ENCODE measurements around the gene WASHC3. TPM values are rescaled to one million over a fixed set of nuclear protein-coding genes. Genes with fewer than 3 reads are reported as not detected.

WASHC3 gene
- total RNA-seq, 5 donors from 2014 or later (not counting 1 experiment from before 2014, with no cell fraction given) = 37.5 to 46.7 (median 42.1) TPM

DNA sequence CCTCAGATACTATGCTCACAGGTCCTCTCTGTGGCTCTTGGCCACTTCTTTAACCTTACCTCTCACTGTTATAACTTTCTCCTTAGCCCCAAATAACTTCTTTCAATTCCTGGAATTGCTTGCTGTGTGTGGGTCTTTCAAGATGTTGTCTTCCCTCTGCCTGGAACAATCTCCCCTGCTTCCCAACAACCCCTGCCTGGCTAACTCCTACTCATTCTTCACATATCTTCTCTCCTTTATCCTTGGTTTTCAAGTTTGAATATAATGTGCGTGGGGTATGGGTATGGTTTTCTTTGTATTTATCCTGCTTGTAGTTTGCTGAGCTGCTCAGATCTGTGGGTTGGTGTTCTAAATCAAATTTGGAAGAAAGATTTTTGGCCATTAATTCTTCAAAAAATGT lies 2.7 kb upstream of the WASHC3 start:
- no peak overlapping the region for H3K4me3 ChIP-seq (ENCODE audit: control insufficient read depth in 1 of 2, extremely low read depth in 1 of 2, low read length in 1 of 2)
- Mint-ChIP-seq H3K27ac (no peak overlapping the region), H3K4me3 (no peak overlapping the region), H3K4me1 (peaks cover 7 to 25% (median 24%) of the 10 kb centered on the region in 3 donors), H3K9me3 (no peaks in the 10 kb centered on the region), H3K36me3 (peaks cover 4% of the 10 kb centered on the region), H3K27me3 (peaks cover 1 to 6% of the 10 kb centered on the region in 2 donors)
- ChIA-PET POLR2A (no interaction called here), CTCF (interaction anchor here in 1 of 2 donors (0.6 kb wide), 1 partner anchor 226 kb away, joined by 8 read pairs; no protein-coding TSS in a partner anchor)
- DNase-seq (no peak), ATAC-seq (replicated peaks in 1 of 4) (no peak)
- H3K9me3 ChIP-seq = no peaks in the 10 kb centered on the region
- peaks cover 4 to 14% of the 10 kb centered on the region in 2 experiments for H3K4me1 ChIP-seq (ENCODE audit: control insufficient read depth in 1 of 2, extremely low read depth in 1 of 2, insufficient read depth in 2 of 2, low read length in 2 of 2)
- no peak overlapping the region for H3K27ac ChIP-seq (ENCODE audit: low read length)
- WGBS (ENCODE audit: insufficient coverage) = no CpG with 5 or more reads among the region's 1 CpG
- H3K27me3 ChIP-seq (replicated peaks in 1 of 2; ENCODE audit: control insufficient read depth in 2 of 2, extremely low read depth in 1 of 2, insufficient read depth in 2 of 2, low read length in 1 of 2) = no peaks in the 10 kb centered on the region
- H3K36me3 ChIP-seq (ENCODE audit: control insufficient read depth in 2 of 2, extremely low read depth in 1 of 2, insufficient read depth in 1 of 2, low read length in 1 of 2) = no peaks in the 10 kb centered on the region

DNA sequence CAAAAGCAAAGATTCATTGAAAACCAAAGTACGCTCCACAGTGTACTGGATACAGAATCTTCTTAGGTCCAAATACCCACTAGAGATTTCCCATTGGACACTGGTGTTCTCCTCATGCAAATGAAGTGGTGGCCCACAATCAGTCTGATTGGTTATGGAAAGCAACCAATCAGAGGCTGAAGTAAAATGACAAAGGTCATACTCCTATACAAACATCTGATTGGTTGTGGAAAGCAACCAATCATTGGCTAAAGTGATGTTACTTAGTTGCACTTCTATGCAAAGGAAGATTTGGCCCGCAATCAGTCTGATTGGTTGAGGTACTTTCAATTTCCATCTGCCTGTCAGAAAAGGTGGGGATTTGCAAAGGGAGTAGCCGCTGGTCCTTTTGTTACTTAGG lies 1.3 kb upstream of the WASHC3 start:
- no peak overlapping the region for H3K4me3 ChIP-seq (ENCODE audit: control insufficient read depth in 1 of 2, extremely low read depth in 1 of 2, low read length in 1 of 2)
- no peak for ATAC-seq (replicated peaks in 1 of 4)
- no peaks in the 10 kb centered on the region for H3K9me3 ChIP-seq
- no peak overlapping the region for H3K27ac ChIP-seq (ENCODE audit: low read length)
- WGBS (ENCODE audit: insufficient coverage) = 100% methylated on average over 1 of the region's 3 CpGs
- ChIA-PET CTCF (no interaction called here), POLR2A (no interaction called here)
- no peak for DNase-seq
- peaks cover 4 to 14% of the 10 kb centered on the region in 2 experiments for H3K4me1 ChIP-seq (ENCODE audit: control insufficient read depth in 1 of 2, extremely low read depth in 1 of 2, insufficient read depth in 2 of 2, low read length in 2 of 2)
- H3K4me3 Mint-ChIP-seq = no peak overlapping the region
- peaks cover 1 to 6% of the 10 kb centered on the region in 2 donors for H3K27me3 Mint-ChIP-seq
- H3K4me1 Mint-ChIP-seq = peaks cover 18 to 37% (median 36%) of the 10 kb centered on the region in 3 donors
- H3K36me3 ChIP-seq (ENCODE audit: control insufficient read depth in 2 of 2, extremely low read depth in 1 of 2, insufficient read depth in 1 of 2, low read length in 1 of 2) = peaks cover 0 to 3% of the 10 kb centered on the region in 2 donors
- H3K27ac Mint-ChIP-seq = no peak overlapping the region
- H3K27me3 ChIP-seq (replicated peaks in 1 of 2; ENCODE audit: control insufficient read depth in 2 of 2, extremely low read depth in 1 of 2, insufficient read depth in 2 of 2, low read length in 1 of 2) = no peaks in the 10 kb centered on the region
- peaks cover 11% of the 10 kb centered on the region for H3K36me3 Mint-ChIP-seq
- H3K9me3 Mint-ChIP-seq = no peaks in the 10 kb centered on the region

DNA sequence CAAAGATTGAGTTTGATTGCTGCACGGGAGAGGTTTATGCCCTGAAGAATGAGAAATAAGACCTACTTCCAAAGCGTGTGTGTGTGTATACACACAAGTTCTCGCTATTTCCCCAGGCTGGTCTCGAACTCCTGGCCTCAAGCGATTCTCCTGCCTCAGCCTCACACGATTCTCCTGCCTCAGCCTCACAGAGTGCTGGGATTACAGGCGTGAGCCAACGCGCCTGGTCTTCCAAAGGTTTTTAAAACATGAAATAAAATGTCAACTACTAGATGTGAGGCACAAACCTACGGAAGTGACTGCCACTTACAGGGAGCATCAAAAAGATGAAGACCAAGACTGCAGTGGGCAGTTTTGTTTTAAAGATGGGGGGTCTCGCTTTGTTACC lies 622 bp upstream of the WASHC3 start:
- H3K27me3 Mint-ChIP-seq = peaks cover 1 to 6% of the 10 kb centered on the region in 2 donors
- no peaks in the 10 kb centered on the region for H3K27me3 ChIP-seq (replicated peaks in 1 of 2; ENCODE audit: control insufficient read depth in 2 of 2, extremely low read depth in 1 of 2, insufficient read depth in 2 of 2, low read length in 1 of 2)
- peaks cover 18% of the 10 kb centered on the region for H3K36me3 Mint-ChIP-seq
- ChIA-PET POLR2A (interaction anchor here in 1 of 2 donors (1.8 kb wide), 1 partner anchor 60 kb away, joined by 6 read pairs; no protein-coding TSS in a partner anchor), CTCF (interaction anchor here in 1 of 2 donors (1.2 to 1.3 kb wide), 2 partner anchors 33 to 224 kb away, joined by 3 to 5 read pairs; no protein-coding TSS in a partner anchor)
- DNase-seq (no peak), ATAC-seq (replicated peaks in 1 of 4) (no peak)
- H3K9me3 Mint-ChIP-seq = no peaks in the 10 kb centered on the region
- peaks cover 4 to 14% of the 10 kb centered on the region in 2 experiments for H3K4me1 ChIP-seq (ENCODE audit: control insufficient read depth in 1 of 2, extremely low read depth in 1 of 2, insufficient read depth in 2 of 2, low read length in 2 of 2)
- no peak overlapping the region for H3K27ac ChIP-seq (ENCODE audit: low read length)
- H3K4me3 ChIP-seq (ENCODE audit: control insufficient read depth in 1 of 2, extremely low read depth in 1 of 2, low read length in 1 of 2) = peak overlapping the region; percentile 3 to 82
- H3K4me1 Mint-ChIP-seq = peaks cover 25 to 43% (median 42%) of the 10 kb centered on the region in 3 donors
- H3K36me3 ChIP-seq (ENCODE audit: control insufficient read depth in 2 of 2, extremely low read depth in 1 of 2, insufficient read depth in 1 of 2, low read length in 1 of 2) = peaks cover 0 to 3% of the 10 kb centered on the region in 2 donors
- no peaks in the 10 kb centered on the region for H3K9me3 ChIP-seq
- H3K4me3 Mint-ChIP-seq = peak overlapping the region; percentile 90 to 96 (median 92)
- WGBS (ENCODE audit: insufficient coverage) = 86% methylated on average over 7 of the region's 11 CpGs
- H3K27ac Mint-ChIP-seq = peak overlapping the region; percentile 97 to 99

DNA sequence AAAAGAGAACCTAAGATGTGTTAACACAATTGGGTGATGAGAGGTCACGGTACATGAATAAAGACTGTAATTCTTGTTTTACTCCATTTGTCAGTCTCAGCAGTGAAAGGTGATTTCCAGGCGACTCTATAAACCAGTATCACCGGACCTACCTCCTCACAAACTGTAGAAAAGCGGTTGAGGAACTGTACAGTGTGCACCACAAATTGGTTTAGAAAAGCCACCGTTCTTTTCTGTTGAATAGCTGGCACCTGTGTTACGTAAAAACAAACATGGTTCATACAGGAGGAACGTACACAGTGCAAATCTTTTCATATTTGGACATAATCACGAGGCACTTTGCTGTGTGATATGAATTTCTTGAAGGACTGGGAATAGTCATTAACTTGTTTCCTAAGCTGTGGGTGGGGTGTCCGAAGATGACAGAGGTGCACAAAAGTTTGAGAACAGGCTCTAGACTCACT lies 663 bp downstream of the WASHC3 start:
- WGBS (ENCODE audit: insufficient coverage) = 5% methylated on average over 4 of the region's 9 CpGs
- POLR2A ChIA-PET = interaction anchor here in 1 of 2 donors (1.1 to 1.8 kb wide), 2 partner anchors 61 to 62 kb away, joined by 6 to 7 read pairs; no protein-coding TSS in a partner anchor
- Mint-ChIP-seq H3K27me3 (peaks cover 1 to 6% of the 10 kb centered on the region in 2 donors), H3K4me3 (peak overlapping the region; percentile 90 to 96 (median 92)), H3K4me1 (peaks cover 35 to 55% (median 54%) of the 10 kb centered on the region in 3 donors), H3K9me3 (no peaks in the 10 kb centered on the region), H3K36me3 (peaks cover 29% of the 10 kb centered on the region), H3K27ac (peak overlapping the region; percentile 97 to 99)
- H3K36me3 ChIP-seq (ENCODE audit: control insufficient read depth in 2 of 2, extremely low read depth in 1 of 2, insufficient read depth in 1 of 2, low read length in 1 of 2) = peaks cover 0 to 10% of the 10 kb centered on the region in 2 donors
- H3K27me3 ChIP-seq (replicated peaks in 1 of 2; ENCODE audit: control insufficient read depth in 2 of 2, extremely low read depth in 1 of 2, insufficient read depth in 2 of 2, low read length in 1 of 2) = no peaks in the 10 kb centered on the region
- no peaks in the 10 kb centered on the region for H3K9me3 ChIP-seq
- H3K4me3 ChIP-seq (ENCODE audit: control insufficient read depth in 1 of 2, extremely low read depth in 1 of 2, low read length in 1 of 2) = peak overlapping the region; percentile 80 to 82
- DNase-seq (peak in 19 of 35 experiments; percentile 4 to 67 (median 18)), ATAC-seq (replicated peaks in 1 of 4) (peak in 3 of 4 experiments; percentile 3 to 38 (median 10))
- H3K4me1 ChIP-seq (ENCODE audit: control insufficient read depth in 1 of 2, extremely low read depth in 1 of 2, insufficient read depth in 2 of 2, low read length in 2 of 2) = peaks cover 4 to 14% of the 10 kb centered on the region in 2 experiments
- peak overlapping the region; percentile 90 for H3K27ac ChIP-seq (ENCODE audit: low read length)
- CTCF ChIA-PET = interaction anchor here (0.6 to 1.3 kb wide), 3 partner anchors 35 to 299 kb away, joined by 3 to 5 read pairs (median 4); no protein-coding TSS in a partner anchor

DNA sequence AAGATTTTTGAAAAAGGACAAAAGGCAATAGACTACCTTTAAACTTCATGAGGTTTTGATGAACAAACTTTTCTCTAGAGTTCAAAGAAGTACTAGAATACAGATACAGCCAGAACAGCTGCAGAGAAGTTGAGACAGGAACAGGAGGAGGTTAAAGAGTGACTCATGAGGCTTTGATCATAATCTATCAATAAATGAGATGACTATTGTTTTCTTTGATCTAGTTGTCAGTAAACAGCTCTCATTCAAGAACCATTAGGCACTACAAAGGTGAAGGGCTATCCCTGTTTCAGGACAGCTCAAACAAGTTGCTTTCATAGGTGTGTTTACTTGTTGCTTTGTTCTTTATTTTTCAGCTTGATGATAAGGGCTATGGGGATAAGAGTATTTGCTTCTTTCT lies 2.4 kb downstream of the WASHC3 start:
- no peaks in the 10 kb centered on the region for H3K9me3 Mint-ChIP-seq
- no peak overlapping the region for H3K4me3 ChIP-seq (ENCODE audit: control insufficient read depth in 1 of 2, extremely low read depth in 1 of 2, low read length in 1 of 2)
- peak overlapping the region; percentile 76 to 79 for H3K27ac Mint-ChIP-seq
- H3K36me3 Mint-ChIP-seq = peaks cover 45% of the 10 kb centered on the region
- peaks cover 4 to 14% of the 10 kb centered on the region in 2 experiments for H3K4me1 ChIP-seq (ENCODE audit: control insufficient read depth in 1 of 2, extremely low read depth in 1 of 2, insufficient read depth in 2 of 2, low read length in 2 of 2)
- H3K27ac ChIP-seq (ENCODE audit: low read length) = peak overlapping the region; percentile 0
- ChIA-PET CTCF (interaction anchor here (0.6 to 0.9 kb wide), 2 partner anchors 12 to 221 kb away, joined by 3 read pairs; no protein-coding TSS in a partner anchor), POLR2A (interaction anchor here in 1 of 2 donors (0.6 kb wide), 2 partner anchors 25 to 175 kb away, joined by 3 to 6 read pairs; no protein-coding TSS in a partner anchor)
- no peaks in the 10 kb centered on the region for H3K27me3 ChIP-seq (replicated peaks in 1 of 2; ENCODE audit: control insufficient read depth in 2 of 2, extremely low read depth in 1 of 2, insufficient read depth in 2 of 2, low read length in 1 of 2)
- H3K4me1 Mint-ChIP-seq = peaks cover 44 to 65% (median 64%) of the 10 kb centered on the region in 3 donors
- H3K27me3 Mint-ChIP-seq = peaks cover under 1 to 1% of the 10 kb centered on the region in 2 donors
- DNase-seq (peak in 1 of 35 experiments; percentile 32), ATAC-seq (replicated peaks in 1 of 4) (peak in 3 of 4 experiments; percentile 42 to 49 (median 43))
- H3K9me3 ChIP-seq = no peaks in the 10 kb centered on the region
- H3K4me3 Mint-ChIP-seq = peak overlapping the region in 2 of 3 donors; percentile 9 to 44
- peaks cover 0 to 17% of the 10 kb centered on the region in 2 donors for H3K36me3 ChIP-seq (ENCODE audit: control insufficient read depth in 2 of 2, extremely low read depth in 1 of 2, insufficient read depth in 1 of 2, low read length in 1 of 2)

DNA sequence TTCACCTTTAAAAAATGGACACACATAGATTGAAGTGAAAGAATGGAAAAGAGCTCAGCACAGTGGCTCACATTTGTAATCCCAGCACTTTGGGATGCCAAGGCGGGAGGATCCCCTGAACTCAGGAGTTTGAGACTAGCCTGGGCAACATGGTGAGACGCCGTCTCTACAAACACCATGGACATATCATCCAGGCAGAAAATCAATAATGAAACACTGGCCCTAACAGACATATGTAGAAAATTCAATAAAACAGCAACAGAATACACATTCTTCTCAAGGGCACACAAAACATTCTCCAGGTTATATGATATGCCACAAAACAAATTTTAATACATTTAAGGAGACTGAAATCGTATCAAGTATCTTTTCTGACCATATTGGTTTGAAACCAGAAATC lies 7.4 kb downstream of the WASHC3 start:
- no peaks in the 10 kb centered on the region for H3K9me3 Mint-ChIP-seq
- DNase-seq = no peak
- Histone ChIP-seq H3K27ac (ENCODE audit: low read length) (no peak overlapping the region), H3K4me3 (ENCODE audit: control insufficient read depth in 1 of 2, extremely low read depth in 1 of 2, low read length in 1 of 2) (no peak overlapping the region), H3K4me1 (ENCODE audit: control insufficient read depth in 1 of 2, extremely low read depth in 1 of 2, insufficient read depth in 2 of 2, low read length in 2 of 2) (peaks cover 0 to 7% of the 10 kb centered on the region in 2 experiments), H3K9me3 (no peaks in the 10 kb centered on the region), H3K27me3 (replicated peaks in 1 of 2; ENCODE audit: control insufficient read depth in 2 of 2, extremely low read depth in 1 of 2, insufficient read depth in 2 of 2, low read length in 1 of 2) (no peaks in the 10 kb centered on the region), H3K36me3 (ENCODE audit: control insufficient read depth in 2 of 2, extremely low read depth in 1 of 2, insufficient read depth in 1 of 2, low read length in 1 of 2) (peaks cover 11 to 44% of the 10 kb centered on the region in 2 donors)
- CTCF ChIA-PET = no interaction called here
- H3K27me3 Mint-ChIP-seq = no peaks in the 10 kb centered on the region
- H3K27ac Mint-ChIP-seq = no peak overlapping the region
- 96% methylated on average over 3 of the region's 4 CpGs for WGBS (ENCODE audit: insufficient coverage)
- peaks cover 69% of the 10 kb centered on the region for H3K36me3 Mint-ChIP-seq
- no peak for ATAC-seq (replicated peaks in 1 of 4)
- peaks cover 58 to 64% (median 64%) of the 10 kb centered on the region in 3 donors for H3K4me1 Mint-ChIP-seq
- no peak overlapping the region for H3K4me3 Mint-ChIP-seq
- POLR2A ChIA-PET = interaction anchor here in 1 of 2 donors (0.6 kb wide), 1 partner anchor 43 kb away, joined by 6 read pairs; no protein-coding TSS in a partner anchor

Measured in T-cell (primary cell).